Mucosa of descending colon (tissue), 3 donors: Measurements from ENCODE around the gene DPCD. TPM values are rescaled to one million over a fixed set of nuclear protein-coding genes. Genes with fewer than 3 reads are reported as not detected.

ENCODE experiments used
- ATAC-seq: fragments of 200-7000 bp; cut with Tn5 transposase; one replicate; pipeline ENCODE4 v1.9.1; 2020; ENCODE audit warnings: mild to moderate bottlenecking, moderate library complexity
- DNase-seq, 3 donors: peaks; one replicate each; pipeline ENCODE4 v3.0.0-alpha.2; 2020
- H3K36me3 ChIP-seq: fragments of 200-600 bp; one replicate; pipeline ENCODE4 v1.8.0; 2021; ENCODE audit warnings: low read depth, mild to moderate bottlenecking
- H3K4me1 ChIP-seq: fragments of 200-600 bp; one replicate; pipeline ENCODE4 v1.8.0; 2021; ENCODE audit warnings: low read depth, mild to moderate bottlenecking
- H3K4me3 ChIP-seq: fragments of 200-600 bp; one replicate; pipeline ENCODE4 v1.8.0; 2021; ENCODE audit warnings: mild to moderate bottlenecking
- H3K9me3 ChIP-seq: fragments of 200-600 bp; one replicate; pipeline ENCODE4 v1.8.0; 2021; ENCODE audit warnings: mild to moderate bottlenecking
- CTCF ChIP-seq: fragments of 200-600 bp; IDR thresholded peaks from one replicate; pipeline ENCODE4 v1.8.0; 2022; ENCODE audit warnings: antibody characterized with exemption, mild to moderate bottlenecking
- intact Hi-C, 2 donors: fragments of 100-400 bp; cut with DNase I in 1 of 2; cut with micrococcal nuclease in 1 of 2; formaldehyde crosslinking; loops; one replicate each; pipeline versions ENCODE4 v1.11.0 to v1.11.1; 2022; cut with DNase I, micrococcal nuclease
- total RNA-seq, 3 donors: library from RNA; stranded (reverse); fragmentation: NEBNext Ultra II Directional in 2 of 3; extraction: Animal tissue kit (Norgen Biotek cat#: 25700) in 2 of 3; gene quantifications; one replicate each; pipeline versions ENCODE4 v1.2.1 to v1.2.4, GENCODE V29; 2021 to 2023
- donor health status: DM: no; HTN: no; CAD: no; lungs with moderate emphysema.
- donor health status: DM: no; HTN: no; CAD: no.
- donor health status: DM: no; HTN: yes; CAD: no.

DPCD gene
- total RNA-seq, 3 donors from 2014 or later, result 6.8 to 12.3 (median 9.9) TPM

- intact Hi-C loops, result no loop called here
- DNase-seq (no peak), ATAC-seq (no peak)
- Histone ChIP-seq H3K4me3 (no peak overlapping the region), H3K36me3 (no peaks in the 10 kb centered on the region), H3K4me1 (no peaks in the 10 kb centered on the region), H3K9me3 (no peaks in the 10 kb centered on the region)
- no peak for TF ChIP-seq CTCF
Observed at GRCh38 chr10:101649525-101650085, 61.5 kb downstream of the DPCD start.

GRCh38 chr10:101650863-101651262 lies 62.7 kb downstream of the DPCD start:
- no peaks in the 10 kb centered on the region for H3K36me3 ChIP-seq
- no peaks in the 10 kb centered on the region for H3K9me3 ChIP-seq
- intact Hi-C loops, result no loop called here
- H3K4me1 ChIP-seq, result no peaks in the 10 kb centered on the region
- ATAC-seq (no peak), DNase-seq (no peak)
- no peak overlapping the region for H3K4me3 ChIP-seq
- TF ChIP-seq CTCF, result no peak

- no peaks in the 10 kb centered on the region for H3K36me3 ChIP-seq
- H3K4me3 ChIP-seq, result no peak overlapping the region
- intact Hi-C loops, result no loop called here
- DNase-seq (no peak), ATAC-seq (no peak)
- no peaks in the 10 kb centered on the region for H3K4me1 ChIP-seq
- no peaks in the 10 kb centered on the region for H3K9me3 ChIP-seq
- TF ChIP-seq CTCF, result no peak
Observed at GRCh38 chr10:101651336-101651735, 63.2 kb downstream of the DPCD start.

DNA sequence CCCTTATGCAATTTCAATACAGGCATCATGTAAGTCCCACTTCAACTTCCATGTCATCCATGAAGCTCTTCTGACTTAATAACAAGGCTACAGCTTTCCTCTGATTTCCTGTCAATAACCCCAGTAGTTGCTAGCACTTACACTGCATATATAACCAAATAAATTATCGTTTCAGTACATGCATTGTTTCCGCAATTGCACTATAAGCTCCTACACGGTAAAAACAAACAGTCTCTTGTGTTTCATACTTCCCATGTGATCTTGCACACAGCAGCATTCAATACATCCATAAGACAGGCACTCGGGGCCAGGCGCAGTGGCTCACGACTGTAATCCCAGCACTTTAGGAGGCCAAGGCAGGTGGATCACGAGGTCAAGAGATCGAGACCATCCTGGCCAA lies 65.4 kb downstream of the DPCD start:
- DNase-seq (no peak), ATAC-seq (no peak)
- Histone ChIP-seq H3K4me3 (no peak overlapping the region), H3K36me3 (no peaks in the 10 kb centered on the region), H3K4me1 (no peaks in the 10 kb centered on the region), H3K9me3 (no peaks in the 10 kb centered on the region)
- no peak for TF ChIP-seq CTCF
- intact Hi-C loops, result no loop called here

DNA sequence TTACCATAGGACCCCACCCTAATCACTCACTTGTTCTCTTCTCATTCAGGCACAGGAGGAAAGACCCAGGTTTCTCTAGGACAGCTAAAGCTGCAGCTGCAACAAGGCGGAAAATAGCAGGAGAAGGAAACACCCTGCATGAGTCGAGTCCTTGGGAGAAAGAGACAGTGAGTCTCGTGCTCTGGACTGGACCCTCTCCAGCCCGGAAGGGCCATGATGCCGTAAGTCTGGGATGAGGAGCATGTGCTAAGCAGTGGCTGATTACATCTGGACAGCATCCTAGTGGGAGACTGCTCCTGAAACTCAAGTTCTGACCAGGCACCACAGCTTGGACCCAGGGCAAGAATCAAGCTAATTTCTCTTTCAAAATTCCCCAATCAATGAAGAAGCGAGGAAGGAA lies 67.4 kb downstream of the DPCD start:
- Histone ChIP-seq H3K36me3 (no peaks in the 10 kb centered on the region), H3K4me1 (no peaks in the 10 kb centered on the region), H3K9me3 (no peaks in the 10 kb centered on the region), H3K4me3 (no peak overlapping the region)
- ATAC-seq (no peak), DNase-seq (no peak)
- intact Hi-C loops, result no loop called here
- no peak for TF ChIP-seq CTCF

GRCh38 chr10:101656890-101657289 lies 68.8 kb downstream of the DPCD start:
- ATAC-seq (no peak), DNase-seq (no peak)
- intact Hi-C loops, result no loop called here
- no peaks in the 10 kb centered on the region for H3K9me3 ChIP-seq
- H3K4me3 ChIP-seq, result no peak overlapping the region
- no peak for TF ChIP-seq CTCF
- no peaks in the 10 kb centered on the region for H3K36me3 ChIP-seq
- no peaks in the 10 kb centered on the region for H3K4me1 ChIP-seq
